GM23248 (cell line): Measurements from ENCODE around the gene CARM1.

Source experiments
- EZH2 ChIP-seq: fragments of 200-600 bp; sonication (generic); IDR thresholded peaks from 2 replicates; pipeline ENCODE4 v1.6.1; 2018; ENCODE audit warnings: antibody characterized with exemption, mild to moderate bottlenecking; ENCODE audit not compliant: insufficient read depth, poor library complexity, severe bottlenecking
- EZH2phosphoT487 ChIP-seq: fragments of 200-600 bp; sonication (generic); IDR thresholded peaks from 2 replicates; pipeline ENCODE4 v1.6.1; 2018; ENCODE audit warnings: antibody characterized with exemption, moderate library complexity, mild to moderate bottlenecking, low read depth; ENCODE audit not compliant: insufficient read depth

- TF ChIP-seq EZH2phosphoT487 (no peak), EZH2 (no peak)
Observed at GRCh38 chr19:10870501-10870954, 825 bp upstream of the CARM1 start.
